ENCODE data around the gene C2orf81. TPM values are rescaled to one million over a fixed set of nuclear protein-coding genes. Genes with fewer than 3 reads are reported as not detected.
"Not testable (repeated sequence)": the region's sequence is repeated elsewhere in the genome, so short reads cannot be mapped to it uniquely, and the experiment has no call there.

C2orf81 gene
- total RNA-seq, 1 donor from 2014 or later = 12.9 TPM

GRCh38 chr2:74442483-74443297 is 21.3 kb upstream of the C2orf81 start:
- DNase-seq (ENCODE audit: low spot score) = not testable (repeated sequence)

GRCh38 chr2:74441690-74442482 is 20.5 kb upstream of the C2orf81 start, which contains the start of gene RTKN:
RTKN (minus strand) TSS chr2:74441937; CDS start chr2:74441816, 121 bp downstream.
- DNase-seq (ENCODE audit: low spot score) = peak; percentile 60

GRCh38 chr2:74441170-74441689 is 19.8 kb upstream of the C2orf81 start:
- no peak for DNase-seq (ENCODE audit: low spot score)

- peak; percentile 87 for DNase-seq (ENCODE audit: low spot score)
Measured at GRCh38 chr2:74440378-74441169, 19.2 kb upstream of the C2orf81 start.

- peak; percentile 45 for DNase-seq (ENCODE audit: low spot score)
Measured at GRCh38 chr2:74439803-74440377, 18.5 kb upstream of the C2orf81 start.

- DNase-seq (ENCODE audit: low spot score) = no peak
Measured at GRCh38 chr2:74439373-74439772, 18.0 kb upstream of the C2orf81 start.

- no peak for DNase-seq (ENCODE audit: low spot score)
Measured at GRCh38 chr2:74438248-74438647, 16.8 kb upstream of the C2orf81 start.

- DNase-seq (ENCODE audit: low spot score) = no peak
Measured at GRCh38 chr2:74436848-74437695, 15.7 kb upstream of the C2orf81 start.

GRCh38 chr2:74436111-74436805 is 14.8 kb upstream of the C2orf81 start:
- no peak for DNase-seq (ENCODE audit: low spot score)

- DNase-seq (ENCODE audit: low spot score) = no peak
Measured at GRCh38 chr2:74430502-74430901, 9.1 kb upstream of the C2orf81 start.

GRCh38 chr2:74429487-74430451 is 8.3 kb upstream of the C2orf81 start:
- no peak for DNase-seq (ENCODE audit: low spot score)

- no peak for DNase-seq (ENCODE audit: low spot score)
Measured at GRCh38 chr2:74428675-74429074, 7.3 kb upstream of the C2orf81 start.

- no peak for DNase-seq (ENCODE audit: low spot score)
Measured at GRCh38 chr2:74427551-74427950, 6.1 kb upstream of the C2orf81 start.

- no peak for DNase-seq (ENCODE audit: low spot score)
Measured at GRCh38 chr2:74426181-74426758, 4.9 kb upstream of the C2orf81 start.

- no peak for DNase-seq (ENCODE audit: low spot score)
Measured at GRCh38 chr2:74425523-74425922, 4.1 kb upstream of the C2orf81 start.

- DNase-seq (ENCODE audit: low spot score) = no peak
Measured at GRCh38 chr2:74424995-74425406, 3.6 kb upstream of the C2orf81 start.

GRCh38 chr2:74424139-74424992 is 2.9 kb upstream of the C2orf81 start:
- no peak for DNase-seq (ENCODE audit: low spot score)

All from mucosa of gallbladder (tissue), 1 donor.